ENCODE results near the gene CEND1.

CEND1 gene

DNA sequence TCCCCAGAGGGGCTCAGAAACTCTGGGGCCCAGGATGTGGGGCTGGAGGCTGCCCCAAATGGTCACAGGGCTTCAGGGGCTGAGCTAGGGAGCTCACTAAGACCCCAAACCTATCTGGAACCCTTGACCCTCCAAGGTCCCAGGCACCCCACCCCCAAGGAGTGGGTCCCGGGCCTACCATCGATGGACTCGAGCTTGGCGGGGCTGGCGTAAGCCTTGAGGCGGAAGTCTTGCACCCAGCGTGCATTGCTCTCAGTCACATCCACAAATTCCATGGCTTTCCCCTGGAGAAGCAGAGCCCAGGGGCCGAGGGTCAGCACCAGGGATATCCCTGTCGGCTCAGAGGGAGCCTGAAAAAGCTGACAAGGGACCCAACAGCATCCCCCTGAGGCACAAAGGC lies 16.1 kb downstream of the CEND1 start:
- H3K36me3 ChIP-seq, result peaks cover 65% of the 10 kb centered on the region
- TF ChIP-seq Cebpa-rat (IDR thresholded peaks at IDR 0.05), result no peak
- peak overlapping the region; percentile 14; the same call in 1 of the 2 replicates for H3K4me2 ChIP-seq
- no peak overlapping the region for H3K4me3 ChIP-seq
- H3K27ac ChIP-seq, result 0 out of 2 replicates have a peak overlapping the region, but pooled peaks have one; percentile 35
- H4K20me1 ChIP-seq, result peaks cover 80% of the 10 kb centered on the region
- no peaks in the 10 kb centered on the region for H3K9me3 ChIP-seq
- H3K9ac ChIP-seq, result peak overlapping the region; percentile 43
- H3K27me3 ChIP-seq, result no peaks in the 10 kb centered on the region
- H3K4me1 ChIP-seq, result peaks cover 39% of the 10 kb centered on the region

- Histone ChIP-seq H3K9ac (peak overlapping the region; percentile 43; the same call in 1 of the 2 replicates), H3K4me1 (peaks cover 35% of the 10 kb centered on the region), H3K27ac (0 out of 2 replicates have a peak overlapping the region, but pooled peaks have one; percentile 35), H3K4me3 (no peak overlapping the region), H3K36me3 (peaks cover 67% of the 10 kb centered on the region), H4K20me1 (peaks cover 82% of the 10 kb centered on the region), H3K9me3 (no peaks in the 10 kb centered on the region), H3K27me3 (no peaks in the 10 kb centered on the region), H3K4me2 (no peak overlapping the region)
- no peak for TF ChIP-seq Cebpa-rat (IDR thresholded peaks at IDR 0.05)
Measured at GRCh38 chr11:773425-773824, 16.5 kb downstream of the CEND1 start.

DNA sequence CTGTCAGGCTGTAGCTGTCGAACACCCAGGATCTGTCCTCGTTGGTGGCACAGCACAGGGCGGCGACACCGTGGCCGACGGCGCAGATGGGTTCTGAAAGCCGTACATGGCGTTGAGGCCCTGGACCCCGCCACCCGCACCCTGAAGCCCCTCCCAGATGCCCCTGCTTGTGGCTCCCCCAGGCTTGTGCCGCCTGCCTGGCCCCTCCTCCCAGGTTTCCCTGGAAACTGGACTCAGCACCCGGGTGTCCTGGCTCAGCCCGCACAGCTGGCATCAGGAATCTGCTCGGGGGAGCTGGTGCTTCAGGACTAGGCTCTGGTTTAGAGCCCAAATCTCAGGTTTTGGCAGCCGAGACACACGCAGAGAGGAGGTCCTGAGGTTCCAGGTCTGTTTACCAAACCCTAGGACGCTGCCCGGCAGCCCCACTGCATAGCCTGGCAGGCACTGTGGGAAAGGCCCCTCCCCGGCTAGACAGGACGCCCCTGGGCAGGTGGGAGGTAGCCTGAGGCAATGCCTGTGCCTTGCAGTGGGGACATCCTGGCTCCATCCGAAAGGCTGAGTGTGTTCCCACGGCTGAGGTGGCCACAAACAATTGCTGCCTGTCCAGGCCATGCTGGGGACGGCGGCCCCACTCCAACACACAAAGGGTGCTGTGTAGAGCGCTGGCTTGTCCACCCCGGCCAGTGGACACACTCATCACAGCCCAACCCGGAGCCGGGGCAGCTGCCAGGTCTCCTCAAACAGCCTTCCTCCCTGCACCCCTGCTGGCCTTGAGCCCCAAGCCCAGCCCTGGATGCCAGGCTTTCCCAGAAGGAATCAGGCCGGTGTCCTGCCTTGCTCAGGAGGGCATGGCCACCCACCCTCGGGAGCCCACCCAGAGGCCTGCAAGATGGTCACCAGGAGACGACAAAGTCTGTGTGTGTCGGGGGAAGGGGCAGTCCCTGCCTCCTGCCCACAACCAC lies 17.2 kb downstream of the CEND1 start:
- Histone ChIP-seq H3K4me2 (no peak overlapping the region), H3K27me3 (no peaks in the 10 kb centered on the region), H3K9me3 (no peaks in the 10 kb centered on the region), H3K9ac (no peak overlapping the region), H3K4me3 (no peak overlapping the region), H3K36me3 (peaks cover 73% of the 10 kb centered on the region), H4K20me1 (peaks cover 86% of the 10 kb centered on the region), H3K4me1 (peaks cover 30% of the 10 kb centered on the region), H3K27ac (no peak overlapping the region)
- no peak for TF ChIP-seq Cebpa-rat (IDR thresholded peaks at IDR 0.05)

DNA sequence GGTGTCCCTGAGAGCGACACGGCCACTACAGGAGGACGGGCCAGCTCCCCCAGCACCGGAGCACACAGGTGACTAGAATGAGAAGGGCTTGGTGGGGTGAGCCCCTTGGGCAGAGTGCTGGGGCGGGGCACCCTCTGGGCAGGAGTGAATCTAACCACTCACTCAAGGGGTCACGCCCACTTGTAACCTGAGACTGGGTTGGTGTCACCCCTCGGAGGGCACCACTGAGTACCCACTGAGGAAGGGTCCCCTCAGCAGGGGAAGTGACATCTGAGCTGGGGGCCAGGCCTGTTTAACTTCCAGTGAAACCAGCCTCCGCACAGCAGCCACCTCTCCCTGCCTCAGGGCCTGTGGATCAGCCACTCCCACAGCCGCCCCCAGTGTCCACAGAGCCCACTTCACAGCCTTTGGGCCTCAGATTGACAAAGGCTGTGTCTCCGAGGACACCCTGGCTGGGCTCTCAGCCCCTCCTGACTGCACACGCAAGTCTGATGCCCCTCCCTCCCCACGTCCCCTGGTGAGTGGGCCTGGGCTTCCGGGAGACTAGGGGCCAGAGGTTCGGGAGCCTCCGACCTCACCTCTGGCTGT lies 18.2 kb downstream of the CEND1 start:
- Histone ChIP-seq H3K4me1 (peaks cover 30% of the 10 kb centered on the region), H3K4me2 (no peak overlapping the region), H3K4me3 (no peak overlapping the region), H3K27me3 (no peaks in the 10 kb centered on the region), H3K36me3 (peaks cover 83% of the 10 kb centered on the region), H3K27ac (no peak overlapping the region), H3K9me3 (no peaks in the 10 kb centered on the region), H4K20me1 (peaks cover 94% of the 10 kb centered on the region), H3K9ac (no peak overlapping the region)
- no peak for TF ChIP-seq Cebpa-rat (IDR thresholded peaks at IDR 0.05)

DNA sequence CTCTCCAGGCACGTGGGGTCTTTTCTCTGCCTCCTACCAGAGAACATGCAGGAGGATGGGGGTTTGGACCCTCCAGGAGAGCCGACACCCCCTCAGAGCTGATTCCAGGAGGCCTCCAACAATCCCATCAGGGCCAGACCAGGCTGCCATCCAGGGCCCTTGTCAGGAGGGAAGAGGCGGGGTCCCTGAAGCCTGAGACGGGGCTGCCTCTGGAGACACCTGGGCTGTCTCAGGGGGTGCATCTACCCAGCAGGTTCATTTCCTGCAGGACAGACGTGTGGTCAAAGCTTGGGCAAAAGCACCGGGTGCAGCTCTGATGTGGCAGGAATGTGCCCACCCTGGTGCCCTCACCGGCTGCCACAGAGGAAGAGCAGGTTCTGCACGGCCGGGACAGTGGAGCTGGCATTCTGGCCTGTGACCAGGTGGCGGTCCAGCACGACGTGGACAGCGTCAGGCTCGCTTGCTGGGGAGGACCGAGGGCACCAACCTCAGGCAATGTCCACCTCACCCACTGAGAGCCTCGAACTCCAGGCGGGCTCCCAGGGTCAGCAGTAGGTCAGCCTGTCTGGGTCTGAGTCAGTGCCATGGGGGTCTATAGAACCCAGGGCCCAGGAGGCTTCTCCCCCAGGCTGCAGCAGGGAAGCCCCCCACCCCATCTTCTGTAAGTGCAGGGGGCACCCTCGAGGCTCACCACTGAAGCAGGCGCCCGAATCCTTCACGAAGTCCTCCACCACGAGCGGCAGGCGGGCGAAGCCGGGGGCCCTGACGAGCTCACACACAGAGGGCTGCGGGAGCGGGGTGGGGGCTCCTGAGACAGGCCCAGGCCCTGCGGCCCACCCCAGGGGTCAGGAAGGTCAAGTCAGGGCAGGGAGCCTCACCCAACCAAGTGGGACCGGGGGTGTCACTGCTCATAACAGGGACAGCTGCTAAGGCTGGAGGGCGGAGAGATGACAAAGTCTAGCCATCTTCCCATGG lies 19.0 kb downstream of the CEND1 start:
- H3K27me3 ChIP-seq, result no peaks in the 10 kb centered on the region
- H3K4me3 ChIP-seq, result no peak overlapping the region
- no peak overlapping the region for H3K4me2 ChIP-seq
- peaks cover 91% of the 10 kb centered on the region for H3K36me3 ChIP-seq
- peaks cover 24% of the 10 kb centered on the region for H3K4me1 ChIP-seq
- H3K27ac ChIP-seq, result no peak overlapping the region
- H3K9me3 ChIP-seq, result no peaks in the 10 kb centered on the region
- no peak overlapping the region for H3K9ac ChIP-seq
- peaks cover 94% of the 10 kb centered on the region for H4K20me1 ChIP-seq
- TF ChIP-seq Cebpa-rat (IDR thresholded peaks at IDR 0.05), result no peak

DNA sequence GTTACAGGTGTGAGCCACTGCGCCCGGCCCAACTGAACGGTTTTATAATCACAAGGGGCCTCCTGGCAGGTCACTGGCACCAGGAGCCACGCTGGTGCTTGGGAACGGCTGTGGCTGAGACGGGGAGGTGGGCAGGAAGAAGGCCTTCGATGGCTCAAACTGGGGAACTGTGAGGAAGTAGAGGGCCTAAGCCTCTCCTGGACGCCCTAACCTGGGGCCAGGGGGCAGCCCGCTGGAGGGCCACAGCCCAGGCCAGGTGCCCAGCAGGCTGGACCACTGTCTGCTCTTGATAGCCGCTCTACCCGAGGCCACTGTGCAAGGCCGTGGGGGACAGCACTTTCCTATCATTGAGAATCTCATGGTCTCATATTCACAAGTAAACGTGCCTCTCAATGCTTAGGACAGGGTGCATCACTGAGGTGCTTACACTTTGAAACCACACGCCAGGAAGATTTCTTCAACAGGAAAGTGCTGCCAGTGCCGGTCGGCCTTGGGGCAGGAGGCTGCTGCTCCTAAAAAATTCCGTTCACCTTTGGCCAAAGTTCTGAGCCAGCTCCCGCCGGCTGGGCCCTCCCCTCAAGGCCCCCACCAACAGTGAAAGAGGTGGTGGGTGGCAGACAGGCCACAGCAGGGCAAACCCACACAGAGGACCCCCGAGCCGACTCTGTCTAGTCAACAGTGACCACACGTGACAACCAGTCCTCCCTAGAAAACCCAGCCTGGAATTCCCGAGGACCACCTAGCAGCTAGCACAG lies 19.8 kb downstream of the CEND1 start:
- no peaks in the 10 kb centered on the region for H3K27me3 ChIP-seq
- no peaks in the 10 kb centered on the region for H3K9me3 ChIP-seq
- H4K20me1 ChIP-seq, result peaks cover 94% of the 10 kb centered on the region
- H3K4me2 ChIP-seq, result no peak overlapping the region
- peaks cover 15% of the 10 kb centered on the region for H3K4me1 ChIP-seq
- H3K4me3 ChIP-seq, result no peak overlapping the region
- no peak overlapping the region for H3K27ac ChIP-seq
- no peak overlapping the region for H3K9ac ChIP-seq
- no peak for TF ChIP-seq Cebpa-rat (IDR thresholded peaks at IDR 0.05)
- H3K36me3 ChIP-seq, result peaks cover 97% of the 10 kb centered on the region

DNA sequence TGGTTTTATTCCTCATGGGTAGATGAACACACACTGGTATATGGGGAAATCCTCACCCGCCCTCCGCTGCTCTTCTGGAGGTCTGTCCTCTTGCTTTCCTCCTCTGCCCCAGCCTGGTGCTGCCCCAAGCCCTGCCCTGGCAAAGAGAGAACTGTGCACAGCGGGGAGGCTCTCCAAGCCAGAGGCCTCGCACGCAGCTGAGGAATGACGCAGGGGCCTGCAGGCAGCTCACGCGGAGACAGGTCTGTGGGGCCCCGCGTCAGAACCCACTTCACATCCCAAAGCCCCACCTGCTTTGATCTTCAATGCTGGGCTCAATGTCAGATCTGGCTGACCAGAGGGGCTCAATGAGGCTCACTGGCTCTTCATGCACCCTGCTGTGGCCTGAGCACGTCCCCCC lies 22.7 kb downstream of the CEND1 start:
- Histone ChIP-seq H3K36me3 (peaks cover 94% of the 10 kb centered on the region), H3K9me3 (no peaks in the 10 kb centered on the region), H3K4me2 (no peak overlapping the region), H3K27ac (no peak overlapping the region), H3K9ac (no peak overlapping the region), H4K20me1 (peaks cover 90% of the 10 kb centered on the region), H3K4me3 (no peak overlapping the region), H3K27me3 (no peaks in the 10 kb centered on the region), H3K4me1 (no peaks in the 10 kb centered on the region)
- no peak for TF ChIP-seq Cebpa-rat (IDR thresholded peaks at IDR 0.05)

GRCh38 chr11:766936-767210 lies 23.0 kb downstream of the CEND1 start:
- no peak overlapping the region for H3K4me3 ChIP-seq
- no peak for TF ChIP-seq Cebpa-rat (IDR thresholded peaks at IDR 0.05)
- H3K9ac ChIP-seq, result no peak overlapping the region
- peaks cover 94% of the 10 kb centered on the region for H3K36me3 ChIP-seq
- H4K20me1 ChIP-seq, result peaks cover 90% of the 10 kb centered on the region
- H3K4me2 ChIP-seq, result no peak overlapping the region
- no peaks in the 10 kb centered on the region for H3K4me1 ChIP-seq
- no peaks in the 10 kb centered on the region for H3K9me3 ChIP-seq
- no peaks in the 10 kb centered on the region for H3K27me3 ChIP-seq
- no peak overlapping the region for H3K27ac ChIP-seq

All from BLaER1 (cell line).